HL-60 (cell line): ENCODE data around the gene PSME3.
"Not testable (repeated sequence)": the region's sequence is repeated elsewhere in the genome, so short reads cannot be mapped to it uniquely, and the experiment has no call there.

Experiments used
- DNase-seq, 2 experiments: peaks; one replicate each; pipeline ENCODE4 v3.0.0-alpha.2; 2010 to 2020; ENCODE audit warnings: low read depth in 1 of 2, low spot score in 1 of 2
- H3K27ac ChIP-seq: fragments of 250-450 bp; sonication (Bioruptor Pico); replicated peaks from 2 replicates; pipeline ENCODE4 v1.5.1; 2020; ENCODE audit warnings: mild to moderate bottlenecking, moderate library complexity
- H3K27me3 ChIP-seq: fragments of 250-450 bp; sonication (Bioruptor Pico); 2 replicates; pipeline ENCODE4 v1.5.1; 2021; ENCODE audit warnings: mild to moderate bottlenecking, moderate library complexity; ENCODE audit not compliant: insufficient read depth, poor library complexity, severe bottlenecking
- H3K4me3 ChIP-seq: replicated peaks from 2 replicates; pipeline ENCODE4 v1.5.1; 2011; ENCODE audit warnings: mild to moderate bottlenecking, control low read depth, low read length; ENCODE audit not compliant: insufficient read depth
- GABPA ChIP-seq: IDR thresholded peaks from 2 replicates; pipeline ENCODE4 v1.6.1; 2012; ENCODE audit warnings: low read depth
- POLR2AphosphoS5 ChIP-seq: IDR thresholded peaks from 2 replicates; pipeline ENCODE4 v1.6.1; 2012; ENCODE audit warnings: low read depth
- SPI1 ChIP-seq: IDR thresholded peaks from 2 replicates; pipeline ENCODE4 v1.6.1; 2012; ENCODE audit warnings: low read depth, mild to moderate bottlenecking, borderline replicate concordance
- TF ChIP-seq, protein P1 (sequence below): IDR thresholded peaks from one replicate; pipeline ENCODE4 v1.5.1; 2011; ENCODE audit warnings: low read length, control low read depth, inconsistent platforms; ENCODE audit not compliant: insufficient read depth
- TF ChIP-seq, protein P2 (sequence below): IDR thresholded peaks from 2 replicates; pipeline ENCODE4 v1.6.1; 2012; ENCODE audit warnings: low read depth; ENCODE audit not compliant: insufficient replicate concordance

The PSME3 gene

GRCh38 chr17:42873315-42873714 is 40.1 kb downstream of the PSME3 start:
- Histone ChIP-seq H3K27me3 (no peaks in the 10 kb centered on the region), H3K4me3 (no peak overlapping the region), H3K27ac (no peak overlapping the region)
- TF ChIP-seq POLR2AphosphoS5 (no peak), GABPA (no peak), SPI1 (no peak)
- TF ChIP-seq, protein P1, sequence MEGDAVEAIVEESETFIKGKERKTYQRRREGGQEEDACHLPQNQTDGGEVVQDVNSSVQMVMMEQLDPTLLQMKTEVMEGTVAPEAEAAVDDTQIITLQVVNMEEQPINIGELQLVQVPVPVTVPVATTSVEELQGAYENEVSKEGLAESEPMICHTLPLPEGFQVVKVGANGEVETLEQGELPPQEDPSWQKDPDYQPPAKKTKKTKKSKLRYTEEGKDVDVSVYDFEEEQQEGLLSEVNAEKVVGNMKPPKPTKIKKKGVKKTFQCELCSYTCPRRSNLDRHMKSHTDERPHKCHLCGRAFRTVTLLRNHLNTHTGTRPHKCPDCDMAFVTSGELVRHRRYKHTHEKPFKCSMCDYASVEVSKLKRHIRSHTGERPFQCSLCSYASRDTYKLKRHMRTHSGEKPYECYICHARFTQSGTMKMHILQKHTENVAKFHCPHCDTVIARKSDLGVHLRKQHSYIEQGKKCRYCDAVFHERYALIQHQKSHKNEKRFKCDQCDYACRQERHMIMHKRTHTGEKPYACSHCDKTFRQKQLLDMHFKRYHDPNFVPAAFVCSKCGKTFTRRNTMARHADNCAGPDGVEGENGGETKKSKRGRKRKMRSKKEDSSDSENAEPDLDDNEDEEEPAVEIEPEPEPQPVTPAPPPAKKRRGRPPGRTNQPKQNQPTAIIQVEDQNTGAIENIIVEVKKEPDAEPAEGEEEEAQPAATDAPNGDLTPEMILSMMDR, result no peak
- TF ChIP-seq, protein P2, sequence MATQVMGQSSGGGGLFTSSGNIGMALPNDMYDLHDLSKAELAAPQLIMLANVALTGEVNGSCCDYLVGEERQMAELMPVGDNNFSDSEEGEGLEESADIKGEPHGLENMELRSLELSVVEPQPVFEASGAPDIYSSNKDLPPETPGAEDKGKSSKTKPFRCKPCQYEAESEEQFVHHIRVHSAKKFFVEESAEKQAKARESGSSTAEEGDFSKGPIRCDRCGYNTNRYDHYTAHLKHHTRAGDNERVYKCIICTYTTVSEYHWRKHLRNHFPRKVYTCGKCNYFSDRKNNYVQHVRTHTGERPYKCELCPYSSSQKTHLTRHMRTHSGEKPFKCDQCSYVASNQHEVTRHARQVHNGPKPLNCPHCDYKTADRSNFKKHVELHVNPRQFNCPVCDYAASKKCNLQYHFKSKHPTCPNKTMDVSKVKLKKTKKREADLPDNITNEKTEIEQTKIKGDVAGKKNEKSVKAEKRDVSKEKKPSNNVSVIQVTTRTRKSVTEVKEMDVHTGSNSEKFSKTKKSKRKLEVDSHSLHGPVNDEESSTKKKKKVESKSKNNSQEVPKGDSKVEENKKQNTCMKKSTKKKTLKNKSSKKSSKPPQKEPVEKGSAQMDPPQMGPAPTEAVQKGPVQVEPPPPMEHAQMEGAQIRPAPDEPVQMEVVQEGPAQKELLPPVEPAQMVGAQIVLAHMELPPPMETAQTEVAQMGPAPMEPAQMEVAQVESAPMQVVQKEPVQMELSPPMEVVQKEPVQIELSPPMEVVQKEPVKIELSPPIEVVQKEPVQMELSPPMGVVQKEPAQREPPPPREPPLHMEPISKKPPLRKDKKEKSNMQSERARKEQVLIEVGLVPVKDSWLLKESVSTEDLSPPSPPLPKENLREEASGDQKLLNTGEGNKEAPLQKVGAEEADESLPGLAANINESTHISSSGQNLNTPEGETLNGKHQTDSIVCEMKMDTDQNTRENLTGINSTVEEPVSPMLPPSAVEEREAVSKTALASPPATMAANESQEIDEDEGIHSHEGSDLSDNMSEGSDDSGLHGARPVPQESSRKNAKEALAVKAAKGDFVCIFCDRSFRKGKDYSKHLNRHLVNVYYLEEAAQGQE, result no peak
- DNase-seq, result no peak

- not testable (repeated sequence) for DNase-seq, H3K27me3 ChIP-seq
Measured at GRCh38 chr17:42873932-42874695, 40.9 kb downstream of the PSME3 start.

GRCh38 chr17:42877037-42877436 is 43.8 kb downstream of the PSME3 start:
- H3K27me3 ChIP-seq, result peaks cover 2% of the 10 kb centered on the region
- DNase-seq, result no peak

More at GRCh38 chr17:42873932-42874695, 40.9 kb downstream of the PSME3 start:
- H3K4me3 ChIP-seq, H3K27ac ChIP-seq: not testable (repeated sequence)

GRCh38 chr17:42878123-42878880 is 45.1 kb downstream of the PSME3 start:
- TF ChIP-seq SPI1 (no peak), GABPA (no peak), POLR2AphosphoS5 (no peak)
- TF ChIP-seq, protein P2, result no peak
- TF ChIP-seq, protein P1, result no peak
- DNase-seq, result no peak
- H3K4me3 ChIP-seq, result no peak overlapping the region
- no peak overlapping the region for H3K27ac ChIP-seq
- H3K27me3 ChIP-seq, result peaks cover 2% of the 10 kb centered on the region

More at GRCh38 chr17:42877037-42877436, 43.8 kb downstream of the PSME3 start:
- TF ChIP-seq GABPA, result no peak
- TF ChIP-seq, protein P2, result no peak
- Histone ChIP-seq H3K27ac (no peak overlapping the region), H3K4me3 (no peak overlapping the region)
